HUES64 (cell line): Measurements from ENCODE around the gene TTLL5.
"Not testable (repeated sequence)": the region's sequence is repeated elsewhere in the genome, so short reads cannot be mapped to it uniquely, and the experiment has no call there.

Experiments used
- H3K27ac ChIP-seq: 2 replicates; pipeline ENCODE4 v1.7.0; 2013; ENCODE audit warnings: low read depth, low read length, inconsistent platforms
- H3K27me3 ChIP-seq: 2 replicates; pipeline ENCODE4 v1.6.1; 2013; ENCODE audit warnings: mild to moderate bottlenecking, low read length; ENCODE audit not compliant: insufficient read depth
- H3K36me3 ChIP-seq: 2 replicates; pipeline ENCODE4 v1.6.1; 2013; ENCODE audit warnings: mild to moderate bottlenecking, low read length; ENCODE audit not compliant: insufficient read depth
- H3K4me1 ChIP-seq: 2 replicates; pipeline ENCODE4 v1.6.1; 2013; ENCODE audit warnings: mild to moderate bottlenecking, low read length, moderate library complexity; ENCODE audit not compliant: insufficient read depth
- H3K4me3 ChIP-seq: 2 replicates; pipeline ENCODE4 v1.5.1; 2013; ENCODE audit warnings: mild to moderate bottlenecking, low read length, moderate library complexity
- H3K9ac ChIP-seq: 2 replicates; pipeline ENCODE4 v1.6.1; 2013; ENCODE audit warnings: mild to moderate bottlenecking, low read depth, low read length
- H3K9me3 ChIP-seq: 2 replicates; pipeline ENCODE4 v1.6.1; 2013; ENCODE audit warnings: low read depth, low read length; ENCODE audit not compliant: insufficient read depth
- WGBS: fragments of 150-250, 120-280 bp; methylation state at CpG from one replicate; pipeline ENCODE4 v1.1.7; 2013; ENCODE audit warnings: missing lambda C conversion rate; 5-methylcytosine and 5-hydroxymethylcytosine counted together

The TTLL5 gene

DNA sequence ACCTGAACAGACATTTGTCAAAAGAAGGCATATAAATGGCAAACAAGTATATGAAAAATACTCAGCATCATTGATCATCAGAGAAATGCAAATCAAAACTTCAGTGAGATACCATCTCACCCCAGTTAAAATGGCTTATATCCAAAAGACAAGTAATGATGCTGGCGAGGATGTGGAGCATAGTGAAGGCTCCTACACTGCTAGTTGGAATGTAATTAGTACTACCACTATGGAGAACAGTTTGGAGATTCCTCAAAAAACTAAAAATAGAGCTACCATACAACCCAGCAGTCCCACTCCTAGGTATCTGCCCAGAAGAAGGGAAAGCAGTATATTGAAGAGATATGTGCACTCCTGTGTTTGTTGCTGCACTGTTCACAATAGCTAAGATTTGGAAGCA is 174.7 kb downstream of the TTLL5 start:
- Histone ChIP-seq H3K9me3 (no peaks in the 10 kb centered on the region), H3K4me3 (no peak overlapping the region), H3K4me1 (peaks cover under 1% of the 10 kb centered on the region; the same call in 1 of the 2 replicates), H3K36me3 (peaks cover 10% of the 10 kb centered on the region; the same call in 1 of the 2 replicates), H3K9ac (no peak overlapping the region), H3K27me3 (no peaks in the 10 kb centered on the region), H3K27ac (no peak overlapping the region)
- WGBS: no CpG with 5 or more reads among the region's 1 CpG

DNA sequence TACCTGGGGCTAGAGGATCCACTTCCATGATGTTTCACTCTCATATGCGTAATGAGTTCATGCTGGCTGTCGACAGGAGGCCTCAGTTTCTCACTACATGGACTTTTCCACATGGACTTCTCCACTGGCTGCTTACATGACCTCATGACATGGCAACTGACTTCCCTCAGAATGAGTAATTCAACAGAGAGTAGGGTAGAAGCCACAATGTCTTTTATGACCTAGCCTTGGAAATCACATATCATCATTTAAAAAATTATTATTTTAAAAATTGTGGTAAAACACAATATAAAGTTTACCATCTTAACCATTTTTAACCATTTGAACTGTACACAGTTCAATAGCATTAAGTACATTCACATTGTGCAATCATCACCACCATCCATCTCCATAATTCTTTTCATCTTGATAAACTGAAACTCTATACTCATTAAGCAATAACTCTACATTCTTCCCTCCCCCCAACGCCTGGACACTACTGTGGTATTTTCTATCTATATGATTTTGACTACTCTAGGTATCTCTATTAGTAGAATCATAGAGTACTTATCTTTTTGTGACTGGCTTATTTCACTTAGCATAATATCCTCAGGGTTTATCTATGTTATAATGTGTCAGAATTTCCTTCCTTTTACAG is 176.2 kb downstream of the TTLL5 start:
- H3K36me3 ChIP-seq: peaks cover 10% of the 10 kb centered on the region; the same call in 1 of the 2 replicates

DNA sequence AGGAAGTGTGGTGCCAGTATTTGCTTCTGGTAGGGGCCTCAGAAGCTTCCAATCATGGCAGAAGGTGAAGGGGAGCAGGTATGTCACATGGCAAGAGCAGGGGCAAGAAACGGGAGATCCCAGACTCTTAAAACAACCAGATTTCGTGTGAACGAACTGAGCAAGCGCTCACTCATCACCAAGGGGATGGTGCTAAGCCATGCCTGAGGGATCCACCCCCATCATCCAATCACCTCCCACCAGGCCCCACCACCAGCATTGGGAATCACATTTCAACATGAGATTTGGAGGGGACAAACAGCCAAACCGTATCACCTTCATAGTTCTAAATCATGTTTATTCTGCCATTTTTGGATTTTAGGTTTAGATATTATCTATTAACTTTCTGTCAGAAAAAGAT is 179.9 kb downstream of the TTLL5 start:
- Histone ChIP-seq H3K36me3 (peaks cover 10% of the 10 kb centered on the region; the same call in 1 of the 2 replicates), H3K27me3 (no peaks in the 10 kb centered on the region), H3K4me3 (no peak overlapping the region), H3K9me3 (no peaks in the 10 kb centered on the region), H3K27ac (no peak overlapping the region), H3K9ac (no peak overlapping the region), H3K4me1 (peaks cover 18% of the 10 kb centered on the region)
- WGBS: 87% methylated on average over 5 of the region's 5 CpGs

More for the DNA sequence above, 176.2 kb downstream of the TTLL5 start:
- Histone ChIP-seq H3K27me3 (no peaks in the 10 kb centered on the region), H3K4me3 (no peak overlapping the region), H3K4me1 (peaks cover 9% of the 10 kb centered on the region; the same call in 1 of the 2 replicates), H3K9ac (no peak overlapping the region), H3K9me3 (no peaks in the 10 kb centered on the region), H3K27ac (no peak overlapping the region)
- WGBS: 90% methylated on average over 2 of the region's 3 CpGs

DNA sequence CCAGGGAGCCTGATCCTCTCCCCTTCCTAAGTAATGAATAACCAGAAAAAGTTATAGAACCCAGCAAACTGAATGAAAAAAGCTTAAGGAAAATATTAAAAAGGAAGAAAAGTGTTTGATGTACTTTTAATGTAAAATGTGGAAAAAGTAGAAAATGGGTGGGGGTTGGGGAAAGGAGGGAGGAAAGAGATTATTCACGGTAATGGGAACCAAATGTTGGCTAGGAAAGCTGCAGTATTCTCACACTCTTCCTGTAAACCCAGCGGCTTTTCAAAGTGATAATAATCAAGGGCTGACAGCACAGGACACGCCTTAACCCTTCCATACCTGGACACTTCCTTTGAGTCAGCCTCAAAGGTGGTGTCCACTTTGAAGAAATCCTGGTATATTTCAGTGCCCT is 181.5 kb downstream of the TTLL5 start:
- 64% methylated on average over 3 of the region's 3 CpGs for WGBS
- Histone ChIP-seq H3K4me1 (peaks cover 18% of the 10 kb centered on the region), H3K9me3 (no peaks in the 10 kb centered on the region), H3K36me3 (peaks cover 4% of the 10 kb centered on the region; the same call in 1 of the 2 replicates), H3K4me3 (no peak overlapping the region), H3K27ac (no peak overlapping the region), H3K27me3 (no peaks in the 10 kb centered on the region), H3K9ac (no peak overlapping the region)

DNA sequence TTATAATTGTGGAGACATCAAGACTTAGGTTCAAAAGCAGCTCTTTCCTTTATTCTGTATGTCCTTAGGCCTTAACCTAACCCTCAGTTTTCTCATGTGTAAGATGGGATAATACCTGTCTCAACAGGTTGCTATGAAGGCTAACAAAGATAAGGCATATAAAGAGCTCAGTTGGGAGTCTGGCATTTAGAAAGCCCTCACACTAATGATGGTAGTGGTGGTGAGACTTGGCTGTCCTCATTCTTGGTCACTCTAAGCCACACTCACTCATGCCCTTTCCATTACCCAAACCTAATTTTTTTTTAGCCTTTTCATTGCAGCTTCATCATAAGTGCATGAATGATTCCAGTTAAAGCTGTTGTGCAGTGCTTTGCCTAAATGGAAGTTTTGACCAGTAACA is 183.4 kb downstream of the TTLL5 start:
- H3K9me3 ChIP-seq: no peaks in the 10 kb centered on the region
- H3K9ac ChIP-seq: no peak overlapping the region
- H3K27me3 ChIP-seq: no peaks in the 10 kb centered on the region
- H3K4me3 ChIP-seq: no peak overlapping the region
- H3K27ac ChIP-seq: no peak overlapping the region
- peaks cover 18% of the 10 kb centered on the region for H3K4me1 ChIP-seq
- no peaks in the 10 kb centered on the region for H3K36me3 ChIP-seq

DNA sequence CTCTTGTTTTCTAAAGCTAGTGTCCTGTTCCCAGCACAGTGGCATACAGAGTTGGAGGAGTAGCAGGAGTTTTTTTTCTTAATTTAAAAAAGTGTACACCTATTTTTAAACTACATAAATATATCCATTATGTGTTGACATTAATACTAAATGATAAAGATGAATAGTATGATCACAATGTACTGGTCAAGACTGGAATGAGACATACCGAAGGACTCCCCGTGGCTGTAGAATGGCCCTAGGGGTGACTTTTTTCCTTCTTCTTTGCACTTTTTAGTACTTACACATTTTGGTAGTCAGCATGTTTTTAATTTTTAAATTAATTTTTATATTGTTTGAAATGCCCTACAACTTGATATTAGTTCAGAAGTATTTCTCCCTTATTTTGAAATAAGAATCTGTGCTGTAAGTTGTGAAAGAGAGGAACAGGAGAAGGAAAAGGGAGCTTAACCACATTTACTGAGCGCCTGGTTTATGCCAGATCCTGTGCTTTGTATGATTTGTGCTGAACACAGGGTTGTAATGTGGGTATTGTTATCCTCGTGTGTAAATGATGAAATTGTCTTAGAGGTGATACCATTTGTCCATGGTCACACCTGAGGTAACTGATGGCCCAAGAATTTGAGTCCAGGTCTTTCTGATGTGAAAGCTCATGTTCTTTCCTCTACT is 184.2 kb downstream of the TTLL5 start:
- Histone ChIP-seq H3K4me3 (no peak overlapping the region), H3K27me3 (no peaks in the 10 kb centered on the region), H3K27ac (no peak overlapping the region), H3K36me3 (no peaks in the 10 kb centered on the region), H3K9me3 (no peaks in the 10 kb centered on the region), H3K9ac (no peak overlapping the region), H3K4me1 (peaks cover 18% of the 10 kb centered on the region)
- 93% methylated on average over 4 of the region's 4 CpGs for WGBS

DNA sequence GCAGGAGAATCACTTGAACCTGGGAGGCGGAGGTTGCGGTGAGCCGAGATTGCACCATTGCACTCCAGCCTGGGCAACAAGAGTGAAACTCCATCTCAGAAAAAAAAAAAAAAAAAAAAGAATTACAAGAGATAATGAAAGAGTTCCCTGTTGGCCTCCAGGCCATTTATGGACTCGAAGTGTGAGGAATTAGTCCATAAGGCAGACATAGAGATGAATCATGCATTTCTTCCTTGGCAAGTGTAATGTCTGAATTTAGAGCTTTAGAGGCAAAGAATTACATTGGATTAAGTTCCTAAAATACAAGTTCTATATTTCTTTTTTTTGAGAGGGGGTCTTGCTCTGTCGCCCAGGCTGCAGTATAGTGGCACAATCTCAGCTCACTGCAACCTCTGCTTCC is 185.6 kb downstream of the TTLL5 start:
- not testable (repeated sequence) for H3K27me3 ChIP-seq, H3K36me3 ChIP-seq, H3K4me1 ChIP-seq, H3K27ac ChIP-seq, H3K4me3 ChIP-seq, H3K9ac ChIP-seq, H3K9me3 ChIP-seq
- WGBS: 95% methylated on average over 2 of the region's 5 CpGs

DNA sequence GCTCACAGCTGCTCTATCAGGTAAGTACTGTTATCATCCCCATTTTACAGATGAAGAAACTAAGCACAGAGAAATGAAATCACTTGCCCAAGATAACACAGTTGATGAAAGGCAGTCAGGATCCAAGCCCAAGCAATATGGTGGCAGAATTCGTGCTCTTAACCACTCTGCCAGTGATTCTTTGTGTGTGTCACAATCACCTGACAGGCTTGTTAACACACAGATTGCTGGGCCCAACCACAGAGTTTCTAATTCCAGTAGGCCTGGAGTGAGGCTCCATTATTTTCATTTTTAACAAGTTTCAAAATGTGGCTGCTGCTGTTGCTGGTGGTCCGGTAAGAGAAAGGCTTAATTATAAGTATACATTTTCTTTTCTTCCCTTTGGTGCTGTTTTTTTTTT is 186.5 kb downstream of the TTLL5 start:
- no peak overlapping the region for H3K9ac ChIP-seq
- H3K4me3 ChIP-seq: no peak overlapping the region
- no peak overlapping the region for H3K27ac ChIP-seq
- H3K9me3 ChIP-seq: no peaks in the 10 kb centered on the region
- H3K27me3 ChIP-seq: no peaks in the 10 kb centered on the region
- WGBS: 95% methylated on average over 1 of the region's 2 CpGs
- H3K4me1 ChIP-seq: peaks cover 10% of the 10 kb centered on the region
- no peaks in the 10 kb centered on the region for H3K36me3 ChIP-seq

DNA sequence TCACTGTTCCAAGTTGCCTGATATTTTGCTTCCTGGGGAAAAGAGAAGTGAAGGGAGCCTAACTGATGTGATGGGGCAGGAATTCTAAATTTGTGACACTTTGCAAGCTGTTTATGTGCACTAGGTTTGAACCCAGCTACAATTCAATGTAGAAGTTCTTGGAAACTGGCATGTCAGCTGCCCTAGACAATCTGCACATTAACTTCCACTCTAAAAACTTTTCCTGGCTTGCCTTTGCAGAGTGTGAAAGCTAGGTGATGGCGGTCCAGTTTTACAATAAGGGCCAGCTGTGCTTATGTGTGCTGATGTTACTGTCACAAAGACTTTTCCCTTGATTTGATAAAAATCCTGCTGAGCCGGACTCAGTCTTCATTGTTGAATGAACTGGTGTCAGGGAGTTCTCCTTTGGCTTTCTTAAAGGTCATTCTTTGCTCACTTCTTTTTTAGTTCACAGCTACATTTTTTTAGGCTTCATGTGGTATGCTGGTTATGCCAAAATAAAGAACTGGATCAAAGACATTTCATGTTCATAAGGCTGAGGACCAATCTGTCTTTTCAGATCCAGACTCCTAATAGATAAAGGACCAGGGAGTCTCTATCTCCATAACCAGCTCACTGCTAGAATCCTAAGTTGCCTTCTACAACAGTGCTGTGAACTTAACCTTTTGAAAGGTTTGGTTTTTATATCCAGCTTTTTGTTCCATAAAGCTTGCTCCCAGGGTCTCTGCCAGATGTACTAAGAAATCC is 187.3 kb downstream of the TTLL5 start:
- H3K27me3 ChIP-seq: no peaks in the 10 kb centered on the region
- H3K9me3 ChIP-seq: no peaks in the 10 kb centered on the region
- H3K4me1 ChIP-seq: peaks cover 10% of the 10 kb centered on the region
- WGBS: 95% methylated on average over 2 of the region's 2 CpGs
- H3K36me3 ChIP-seq: no peaks in the 10 kb centered on the region
- no peak overlapping the region for H3K9ac ChIP-seq
- H3K4me3 ChIP-seq: no peak overlapping the region
- no peak overlapping the region for H3K27ac ChIP-seq

DNA sequence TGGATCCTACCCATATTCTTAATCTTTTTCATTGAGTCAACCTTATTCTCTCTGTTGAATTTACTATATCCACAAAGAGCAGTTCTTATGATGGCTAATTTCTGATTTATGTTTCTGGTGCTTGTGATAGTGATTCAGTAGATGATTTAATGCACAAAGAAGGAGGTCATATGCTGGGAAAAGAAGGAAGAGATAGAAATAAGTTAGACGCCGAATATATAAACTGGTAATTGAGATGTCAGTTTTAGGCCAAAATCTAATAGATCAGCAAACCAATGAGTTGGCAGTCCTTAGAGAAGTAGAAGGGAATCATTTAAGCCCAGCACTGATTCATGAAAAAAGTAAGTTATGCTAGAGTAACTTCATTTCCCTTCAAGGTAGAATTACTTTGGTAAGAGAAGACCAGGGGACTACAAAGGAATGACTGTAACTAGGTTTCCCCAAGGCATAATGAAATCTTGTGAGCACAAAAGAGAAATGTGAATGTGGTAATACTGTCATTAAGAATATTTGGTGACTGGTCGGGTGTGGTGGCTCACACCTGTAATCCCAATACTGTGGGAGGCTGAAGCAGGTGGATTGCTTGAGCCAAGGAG is 188.4 kb downstream of the TTLL5 start:
- Histone ChIP-seq H3K27me3 (no peaks in the 10 kb centered on the region), H3K27ac (no peak overlapping the region), H3K9ac (no peak overlapping the region), H3K36me3 (no peaks in the 10 kb centered on the region), H3K4me1 (peaks cover 6% of the 10 kb centered on the region), H3K4me3 (no peak overlapping the region), H3K9me3 (no peaks in the 10 kb centered on the region)
- 92% methylated on average over 3 of the region's 3 CpGs for WGBS

DNA sequence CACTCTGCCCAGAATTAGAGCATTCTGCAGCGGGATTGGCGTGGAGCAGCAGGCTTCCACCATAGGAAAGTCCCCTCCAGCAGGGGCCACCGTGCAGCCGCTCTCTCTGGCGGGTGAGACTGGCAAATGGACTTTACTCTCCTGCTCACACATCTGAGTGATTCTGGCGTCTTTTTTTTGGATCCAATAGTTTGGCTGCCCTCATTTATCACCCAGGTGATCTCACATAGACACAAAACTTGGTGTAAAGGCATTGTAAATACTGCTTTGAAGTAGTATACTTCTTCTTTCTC is 190.5 kb downstream of the TTLL5 start:
- H3K4me3 ChIP-seq: no peak overlapping the region
- H3K4me1 ChIP-seq: 0 out of 2 replicates have a peak, but pooled peaks cover 9% of the 10 kb centered on the region
- no peak overlapping the region for H3K9ac ChIP-seq
- H3K36me3 ChIP-seq: no peaks in the 10 kb centered on the region
- 83% methylated on average over 6 of the region's 6 CpGs for WGBS
- H3K27me3 ChIP-seq: no peaks in the 10 kb centered on the region
- H3K27ac ChIP-seq: no peak overlapping the region
- no peaks in the 10 kb centered on the region for H3K9me3 ChIP-seq
